Spinal cord (tissue), 10 donors: ENCODE results near the gene ADARB2. TPM values are rescaled to one million over a fixed set of nuclear protein-coding genes. Genes with fewer than 3 reads are reported as not detected.

ENCODE experiments used
- DNase-seq, 6 donors: peaks; one replicate each; pipeline versions ENCODE4 v3.0.0 to v3.0.0-alpha.2; 2013 to 2015; ENCODE audit warnings: low spot score in 6 of 6, low read depth in 4 of 6
- H3K27ac ChIP-seq: one replicate; pipeline ENCODE4 v1.5.1; 2013; ENCODE audit warnings: low read depth, low read length, control low read depth
- H3K27me3 ChIP-seq: one replicate; pipeline ENCODE4 v1.6.1; 2013; ENCODE audit warnings: low read length; ENCODE audit not compliant: control insufficient read depth, insufficient read depth
- H3K36me3 ChIP-seq: one replicate; pipeline ENCODE4 v1.6.1; 2013; ENCODE audit warnings: low read length; ENCODE audit not compliant: control insufficient read depth, insufficient read depth
- H3K4me1 ChIP-seq: one replicate; pipeline ENCODE4 v1.6.1; 2013; ENCODE audit warnings: low read length; ENCODE audit not compliant: control insufficient read depth, insufficient read depth
- H3K4me3 ChIP-seq: one replicate; pipeline ENCODE4 v1.5.1; 2013; ENCODE audit warnings: low read depth, low read length, control low read depth
- H3K9me3 ChIP-seq: one replicate; pipeline ENCODE4 v1.6.1; 2013; ENCODE audit warnings: low read length; ENCODE audit not compliant: control insufficient read depth, insufficient read depth
- WGBS: methylation state at CpG from one replicate; pipeline ENCODE4 v1.1.5; 2013; ENCODE audit warnings: missing lambda C conversion rate; ENCODE audit not compliant: insufficient coverage; 5-methylcytosine and 5-hydroxymethylcytosine counted together
- polyA plus RNA-seq, 2 donors: library from polyadenylated mRNA; unstranded; fragments of 120-200 nt; gene quantifications; one replicate each; pipeline ENCODE4 v1.2.1, GENCODE V29; 2013; ENCODE audit not compliant: insufficient read length in 2 of 2
- total RNA-seq, 2 donors: library from RNA; depleted of rRNA in 1 of 2; stranded (reverse); fragments of 120-200 nt in 1 of 2; fragments of >200 nt in 1 of 2; gene quantifications; one replicate each; pipeline versions ENCODE4 v1.2.3 to v1.2.4, GENCODE V29; 2013 to 2014
- donor health status: healthy.

Gene ADARB2
- total and polyA plus RNA-seq, 4 donors: 4.1 to 11.2 (median 8.3) TPM

- Histone ChIP-seq H3K36me3 (no peaks in the 10 kb centered on the region), H3K4me3 (no peak overlapping the region), H3K9me3 (no peaks in the 10 kb centered on the region), H3K27ac (no peak overlapping the region), H3K27me3 (no peaks in the 10 kb centered on the region), H3K4me1 (peaks cover 17% of the 10 kb centered on the region)
- DNase-seq: no peak
- 85% methylated on average over 12 of the region's 12 CpGs for WGBS
These were observed 438.1 kb downstream of the ADARB2 start for GRCh38 chr10:1299041-1299726.

- peak in 2 of 6 donors; percentile 33 to 37 for DNase-seq
These were observed 439.6 kb downstream of the ADARB2 start for GRCh38 chr10:1297566-1298301.

GRCh38 chr10:1295756-1296480, 441.4 kb downstream of the ADARB2 start:
- H3K27me3 ChIP-seq: no peaks in the 10 kb centered on the region
- DNase-seq: no peak
- no peak overlapping the region for H3K27ac ChIP-seq
- no peaks in the 10 kb centered on the region for H3K9me3 ChIP-seq
- H3K4me1 ChIP-seq: peaks cover 43% of the 10 kb centered on the region
- WGBS: 86% methylated on average over 2 of the region's 7 CpGs
- H3K36me3 ChIP-seq: peaks cover 2% of the 10 kb centered on the region
- no peak overlapping the region for H3K4me3 ChIP-seq

More at GRCh38 chr10:1297566-1298301, 439.6 kb downstream of the ADARB2 start:
- Histone ChIP-seq H3K27me3 (no peaks in the 10 kb centered on the region), H3K4me3 (no peak overlapping the region), H3K9me3 (no peaks in the 10 kb centered on the region), H3K4me1 (peaks cover 29% of the 10 kb centered on the region), H3K27ac (no peak overlapping the region), H3K36me3 (no peaks in the 10 kb centered on the region)
- WGBS: 41% methylated on average over 11 of the region's 14 CpGs

- no peak overlapping the region for H3K27ac ChIP-seq
- WGBS: 81% methylated on average over 7 of the region's 7 CpGs
These were observed 442.6 kb downstream of the ADARB2 start for GRCh38 chr10:1294748-1295147.

GRCh38 chr10:1293636-1294435, 443.5 kb downstream of the ADARB2 start:
- peak in 2 of 6 donors; percentile 73 to 78 for DNase-seq
- Histone ChIP-seq H3K4me3 (peak overlapping the region; percentile 0), H3K27me3 (no peaks in the 10 kb centered on the region), H3K9me3 (no peaks in the 10 kb centered on the region), H3K36me3 (peaks cover 2% of the 10 kb centered on the region), H3K27ac (peak overlapping the region; percentile 17), H3K4me1 (peaks cover 43% of the 10 kb centered on the region)
- 34% methylated on average over 10 of the region's 10 CpGs for WGBS

More at GRCh38 chr10:1294748-1295147, 442.6 kb downstream of the ADARB2 start:
- DNase-seq: peak in 1 of 6 donors; percentile 32
- Histone ChIP-seq H3K27me3 (no peaks in the 10 kb centered on the region), H3K4me3 (no peak overlapping the region), H3K36me3 (peaks cover 2% of the 10 kb centered on the region), H3K4me1 (peaks cover 43% of the 10 kb centered on the region), H3K9me3 (no peaks in the 10 kb centered on the region)

GRCh38 chr10:1293157-1293556, 444.2 kb downstream of the ADARB2 start:
- peak in 2 of 6 donors; percentile 42 to 52 for DNase-seq
- Histone ChIP-seq H3K27me3 (no peaks in the 10 kb centered on the region), H3K9me3 (no peaks in the 10 kb centered on the region), H3K4me3 (peak overlapping the region; percentile 0), H3K27ac (peak overlapping the region; percentile 17), H3K36me3 (peaks cover 2% of the 10 kb centered on the region), H3K4me1 (peaks cover 42% of the 10 kb centered on the region)
- 10% methylated on average over 4 of the region's 5 CpGs for WGBS

GRCh38 chr10:1292611-1293031, 444.7 kb downstream of the ADARB2 start:
- no peaks in the 10 kb centered on the region for H3K27me3 ChIP-seq
- DNase-seq: peak in 2 of 6 donors; percentile 69 to 77
- H3K27ac ChIP-seq: no peak overlapping the region

GRCh38 chr10:1291178-1292090, 445.9 kb downstream of the ADARB2 start:
- H3K4me1 ChIP-seq: peaks cover 33% of the 10 kb centered on the region
- whole genome bisulfite sequencing: 78% methylated on average over 20 of the region's 27 CpGs
- no peak overlapping the region for H3K27ac ChIP-seq
- H3K4me3 ChIP-seq: no peak overlapping the region
- peaks cover 2% of the 10 kb centered on the region for H3K36me3 ChIP-seq
- no peaks in the 10 kb centered on the region for H3K9me3 ChIP-seq
- DNase-seq: no peak
- H3K27me3 ChIP-seq: no peaks in the 10 kb centered on the region

More at GRCh38 chr10:1292611-1293031, 444.7 kb downstream of the ADARB2 start:
- Histone ChIP-seq H3K9me3 (no peaks in the 10 kb centered on the region), H3K4me1 (peaks cover 40% of the 10 kb centered on the region), H3K36me3 (peaks cover 2% of the 10 kb centered on the region), H3K4me3 (no peak overlapping the region)
- 33% methylated on average over 12 of the region's 13 CpGs for WGBS
